Activated gamma-delta T cell treated with Interleukin-2 at 50 U/mL for 16 hours (primary cell): ENCODE data around the gene VGLL4.
"Not testable (repeated sequence)": the region's sequence is repeated elsewhere in the genome, so short reads cannot be mapped to it uniquely, and the experiment has no call there.

ENCODE experiments used
- DNase-seq: peaks from one replicate; pipeline ENCODE4 v3.0.0-alpha.2; 2020

Gene VGLL4

DNA sequence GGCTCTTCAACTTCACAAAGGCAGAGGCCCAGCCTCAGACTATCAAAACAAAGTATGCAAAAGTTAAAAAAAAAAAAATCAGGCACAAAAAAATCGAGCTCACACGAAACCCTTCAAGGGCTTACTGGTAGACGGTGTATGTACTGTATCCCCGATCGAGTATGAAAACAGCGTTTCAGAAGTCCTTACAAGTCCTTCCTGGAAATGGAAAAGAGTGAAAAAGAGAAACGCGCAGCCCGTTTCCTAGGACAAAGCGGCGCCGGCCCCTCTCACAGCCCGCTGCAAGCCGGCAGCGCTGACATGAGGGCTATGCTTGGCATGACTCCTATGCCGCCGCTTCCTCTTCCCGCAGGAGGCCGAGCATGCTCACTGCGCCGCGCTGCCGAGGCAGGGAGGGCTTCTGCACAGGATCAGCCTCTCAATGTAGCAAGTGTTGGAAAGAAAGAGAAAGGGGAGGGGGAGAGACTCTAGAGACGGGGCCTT is at the start of gene VGLL4:
Gene VGLL4, minus strand, starts transcription at position 311 of the 483 bp plus-strand sequence. CDS start 397 bp downstream, outside the sequence.
- peak; percentile 56 for DNase-seq

DNA sequence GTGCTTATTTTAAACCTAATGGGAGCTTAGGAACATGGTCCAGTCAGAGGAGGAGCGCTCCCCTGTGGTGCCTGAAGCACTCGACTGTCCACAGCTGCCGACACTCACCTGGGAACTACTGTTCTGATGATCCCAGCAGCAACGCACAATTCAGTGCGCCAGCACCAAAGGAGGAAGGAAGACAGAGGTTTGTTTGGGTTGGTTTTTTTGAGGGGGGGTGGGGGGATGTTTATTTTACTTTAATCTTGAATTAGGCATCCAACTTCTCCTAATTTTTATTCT is 48.8 kb upstream of the VGLL4 start:
- no peak for DNase-seq

DNA sequence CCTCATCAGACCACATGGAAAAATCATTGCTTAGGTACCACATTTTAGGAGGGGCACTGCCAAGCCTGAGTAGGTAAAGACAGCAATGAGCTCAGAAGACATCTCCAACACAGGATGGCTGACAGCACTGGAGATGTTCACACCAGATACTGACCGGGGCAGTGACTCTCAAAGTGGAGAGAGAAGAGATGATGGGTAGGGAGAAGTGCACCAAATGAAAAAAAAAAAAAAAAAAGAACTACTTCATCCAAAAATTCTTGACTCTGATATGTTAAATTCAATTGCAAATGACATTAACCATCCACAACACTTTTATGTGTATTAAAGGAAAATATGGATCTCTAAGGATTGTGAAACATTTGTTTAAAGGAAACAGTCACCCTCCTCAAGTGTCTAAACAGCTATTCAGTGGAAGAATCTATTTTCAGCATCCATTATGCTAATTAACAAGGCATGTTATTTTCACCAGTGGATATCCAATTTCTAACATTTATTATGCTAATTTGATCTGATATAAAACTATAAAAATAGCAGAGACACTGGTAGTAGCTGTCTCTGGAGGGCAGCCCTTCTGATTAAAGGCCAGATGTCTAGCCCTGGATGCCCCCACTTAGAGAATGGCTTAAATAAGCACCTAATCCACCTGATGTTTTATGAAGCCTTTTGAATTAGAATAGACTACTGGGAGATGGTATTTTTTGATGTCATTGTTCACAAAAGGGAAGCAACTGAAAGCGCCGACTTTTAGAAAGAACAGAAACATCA is 48.2 kb upstream of the VGLL4 start:
- no peak for DNase-seq

GRCh38 chr3:11690863-11691766 is 47.4 kb upstream of the VGLL4 start:
- DNase-seq, result no peak

GRCh38 chr3:11689749-11690148 is 46.0 kb upstream of the VGLL4 start:
- no peak for DNase-seq

GRCh38 chr3:11684980-11685379 is 41.3 kb upstream of the VGLL4 start:
- DNase-seq, result not testable (repeated sequence)

GRCh38 chr3:11680509-11680908 is 36.8 kb upstream of the VGLL4 start:
- no peak for DNase-seq

DNA sequence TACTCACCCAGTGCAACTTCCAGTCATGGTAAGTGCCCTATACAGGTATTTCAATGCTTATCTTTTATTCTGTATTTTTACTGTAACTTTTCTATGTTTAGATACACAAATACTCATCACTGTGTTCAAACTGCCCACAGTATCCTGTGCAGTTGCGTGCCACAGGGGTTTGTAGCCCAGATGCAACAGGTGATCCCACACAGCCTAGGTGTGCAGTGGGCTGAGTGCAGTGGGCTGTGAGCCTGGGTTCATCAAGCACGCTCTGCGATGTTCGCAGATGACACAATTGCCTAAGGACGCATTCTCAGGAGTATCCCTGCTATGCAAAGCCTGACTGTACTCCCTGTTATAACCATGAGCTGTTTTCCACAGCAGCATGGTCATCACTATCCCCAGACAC is 36.2 kb upstream of the VGLL4 start:
- no peak for DNase-seq

GRCh38 chr3:11672363-11672762 is 28.6 kb upstream of the VGLL4 start:
- no peak for DNase-seq

- no peak for DNase-seq
Observed at GRCh38 chr3:11671648-11672100, 28.0 kb upstream of the VGLL4 start.

GRCh38 chr3:11668243-11669235 is 24.8 kb upstream of the VGLL4 start:
- no peak for DNase-seq

- DNase-seq, result no peak
Observed at GRCh38 chr3:11665331-11665730, 21.6 kb upstream of the VGLL4 start.

DNA sequence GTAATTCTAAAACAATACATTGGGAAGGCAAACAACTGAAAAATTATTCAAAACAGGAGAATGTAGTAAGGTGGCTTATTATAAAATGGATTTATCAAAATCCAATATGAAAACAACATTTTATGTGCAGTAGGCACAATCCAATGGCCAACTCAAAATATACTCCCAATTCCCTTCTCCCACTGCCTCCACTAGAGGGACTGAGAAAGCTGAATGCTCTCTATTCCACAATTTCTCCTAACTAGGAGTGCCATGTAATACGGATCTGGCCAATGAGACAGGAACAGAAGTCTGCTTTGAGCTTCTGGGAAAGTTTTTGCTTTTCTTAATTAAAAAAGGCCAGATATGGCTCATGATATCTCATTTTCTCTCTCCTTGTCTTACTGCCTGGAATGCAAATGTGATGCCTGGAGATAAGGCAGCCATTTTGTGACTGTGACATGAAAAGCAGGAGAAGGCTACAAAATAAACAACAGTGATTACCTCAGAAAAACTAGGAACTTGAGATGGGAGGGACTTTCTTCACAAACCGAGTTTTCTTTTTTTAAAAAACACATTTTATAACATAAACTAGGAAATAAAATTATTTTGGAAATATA is 18.8 kb upstream of the VGLL4 start:
- DNase-seq, result no peak

GRCh38 chr3:11661827-11662226 is 18.1 kb upstream of the VGLL4 start:
- no peak for DNase-seq

- no peak for DNase-seq
Observed at GRCh38 chr3:11661052-11661656, 17.4 kb upstream of the VGLL4 start.

- DNase-seq, result no peak
Observed at GRCh38 chr3:11660242-11660641, 16.5 kb upstream of the VGLL4 start.

DNA sequence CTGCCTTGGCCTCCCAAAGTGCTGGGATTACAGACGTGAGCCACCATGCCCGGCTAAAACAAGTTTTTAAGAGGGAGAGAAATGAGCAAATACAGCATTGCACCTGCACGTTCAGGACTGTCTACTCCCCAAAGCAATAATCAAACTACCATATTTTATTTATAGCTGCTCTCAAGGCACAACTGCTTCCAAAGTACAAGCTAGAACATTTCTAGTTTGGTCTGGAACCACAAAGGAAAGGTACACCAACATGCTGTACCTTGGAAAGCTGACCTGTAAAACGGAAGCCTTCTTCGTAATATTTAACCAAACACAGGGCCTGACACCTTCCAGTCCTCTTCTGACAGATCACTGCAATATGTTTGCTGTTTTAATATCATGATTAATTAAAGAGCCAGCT is 14.5 kb upstream of the VGLL4 start:
- DNase-seq, result no peak

- peak; percentile 17 for DNase-seq
Observed at GRCh38 chr3:11655196-11655928, 11.6 kb upstream of the VGLL4 start.

GRCh38 chr3:11654166-11654565 is 10.5 kb upstream of the VGLL4 start:
- DNase-seq, result no peak

DNA sequence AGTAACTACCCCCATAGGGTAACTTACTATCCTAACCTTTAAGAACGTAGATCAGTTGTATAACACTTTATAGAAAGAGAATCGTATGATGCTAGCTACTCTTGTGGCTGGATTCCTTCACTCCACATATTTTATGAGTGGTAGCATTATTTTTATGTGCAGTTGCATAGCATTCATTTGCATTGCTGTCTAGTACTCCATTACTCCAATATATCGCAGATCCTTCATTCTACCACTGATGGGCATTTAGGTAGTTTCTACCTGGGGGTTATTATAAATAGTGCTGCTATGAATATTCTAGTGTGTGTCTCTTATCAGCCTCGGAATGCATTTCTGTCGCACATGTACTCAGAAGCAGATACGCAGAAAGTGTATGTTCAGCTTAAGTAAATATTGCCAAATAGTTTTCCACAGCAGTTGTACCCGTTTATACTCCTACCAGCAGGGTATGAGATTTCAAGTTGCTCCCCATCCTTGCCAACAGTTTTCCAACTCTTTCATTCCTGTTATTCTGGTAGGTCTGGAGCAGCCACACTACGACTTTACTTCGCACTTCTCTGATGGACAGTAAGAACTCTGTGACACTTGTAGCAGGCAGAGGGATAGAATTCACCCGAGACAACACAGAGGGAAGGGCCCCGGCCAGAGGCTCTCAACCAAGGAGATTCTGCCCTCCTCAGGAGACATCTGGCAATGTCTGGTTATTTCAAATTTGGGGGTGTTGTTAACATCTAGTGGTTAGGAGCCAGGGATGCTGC is 9.8 kb upstream of the VGLL4 start:
- no peak for DNase-seq
